Right atrium auricular region (tissue), 2 donors: ENCODE data around the gene SIM2. TPM values are rescaled to one million over a fixed set of nuclear protein-coding genes. Genes with fewer than 3 reads are reported as not detected.
A peak's percentile ranks its signal among the peaks of the same experiment; 100 is the strongest.
"Not testable (repeated sequence)": the region's sequence is repeated elsewhere in the genome, so short reads cannot be mapped to it uniquely, and the experiment has no call there.

Experiments
- DNase-seq: peaks from one replicate; pipeline ENCODE4 v3.0.0-alpha.2; 2019; ENCODE audit warnings: low spot score
- H3K27ac ChIP-seq, 2 donors: fragments of 200-600 bp; sonication (generic); 1 replicate in 1 of 2; 2 replicates in 1 of 2; pipeline ENCODE4 v1.5.1; 2016 to 2019
- H3K27me3 ChIP-seq, 2 donors: fragments of 200-600 bp; sonication (generic); one replicate each; pipeline versions ENCODE4 v1.5.1 to v1.6.0; 2017 to 2019
- H3K36me3 ChIP-seq: fragments of 200-600 bp; sonication (generic); one replicate; pipeline ENCODE4 v1.5.1; 2016
- H3K4me1 ChIP-seq, 2 donors: fragments of 200-600 bp; sonication (generic); one replicate each; pipeline versions ENCODE4 v1.5.1 to v1.6.0; 2017 to 2019
- H3K4me3 ChIP-seq, 2 donors: fragments of 200-600 bp; sonication (generic); 1 replicate in 1 of 2; 2 replicates in 1 of 2; pipeline ENCODE4 v1.5.1; 2017 to 2019; ENCODE audit warnings: mild to moderate bottlenecking in 1 of 2, moderate library complexity in 1 of 2
- H3K9me3 ChIP-seq, 2 donors: fragments of 200-600 bp; sonication (generic); one replicate each; pipeline ENCODE4 v1.5.1; 2019
- total RNA-seq, 2 donors: library from RNA; depleted of rRNA; stranded (reverse); fragments of >200 nt; gene quantifications; one replicate each; pipeline ENCODE4 v1.1.0, GENCODE V29; 2016
- TF ChIP-seq, protein P1 (sequence below), 2 donors: fragments of 200-600 bp; sonication (generic); IDR thresholded peaks; one replicate each; pipeline ENCODE4 v1.5.1; 2019; ENCODE audit warnings: antibody characterized with exemption in 2 of 2

The SIM2 gene
- not detected for total RNA-seq

GRCh38 chr21:36698981-36699545, at the start of gene SIM2:
TSS of gene SIM2 (plus strand) at chr21:36699115. CDS start at chr21:36699747, 632 bp downstream.
- Histone ChIP-seq H3K27me3 (peaks cover 66 to 98% of the 10 kb centered on the region in 2 donors), H3K27ac (no peak within 1 kb of the TSS), H3K4me3 (peak within 1 kb of the TSS; percentile 28 to 50), H3K4me1 (peaks cover 0 to 54% of the 10 kb centered on the region in 2 donors), H3K36me3 (no peaks in the 10 kb centered on the region), H3K9me3 (no peaks in the 10 kb centered on the region)
- TF ChIP-seq, protein P1, sequence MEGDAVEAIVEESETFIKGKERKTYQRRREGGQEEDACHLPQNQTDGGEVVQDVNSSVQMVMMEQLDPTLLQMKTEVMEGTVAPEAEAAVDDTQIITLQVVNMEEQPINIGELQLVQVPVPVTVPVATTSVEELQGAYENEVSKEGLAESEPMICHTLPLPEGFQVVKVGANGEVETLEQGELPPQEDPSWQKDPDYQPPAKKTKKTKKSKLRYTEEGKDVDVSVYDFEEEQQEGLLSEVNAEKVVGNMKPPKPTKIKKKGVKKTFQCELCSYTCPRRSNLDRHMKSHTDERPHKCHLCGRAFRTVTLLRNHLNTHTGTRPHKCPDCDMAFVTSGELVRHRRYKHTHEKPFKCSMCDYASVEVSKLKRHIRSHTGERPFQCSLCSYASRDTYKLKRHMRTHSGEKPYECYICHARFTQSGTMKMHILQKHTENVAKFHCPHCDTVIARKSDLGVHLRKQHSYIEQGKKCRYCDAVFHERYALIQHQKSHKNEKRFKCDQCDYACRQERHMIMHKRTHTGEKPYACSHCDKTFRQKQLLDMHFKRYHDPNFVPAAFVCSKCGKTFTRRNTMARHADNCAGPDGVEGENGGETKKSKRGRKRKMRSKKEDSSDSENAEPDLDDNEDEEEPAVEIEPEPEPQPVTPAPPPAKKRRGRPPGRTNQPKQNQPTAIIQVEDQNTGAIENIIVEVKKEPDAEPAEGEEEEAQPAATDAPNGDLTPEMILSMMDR (IDR thresholded peaks at IDR 0.05): no peak
- no peak for DNase-seq

DNA sequence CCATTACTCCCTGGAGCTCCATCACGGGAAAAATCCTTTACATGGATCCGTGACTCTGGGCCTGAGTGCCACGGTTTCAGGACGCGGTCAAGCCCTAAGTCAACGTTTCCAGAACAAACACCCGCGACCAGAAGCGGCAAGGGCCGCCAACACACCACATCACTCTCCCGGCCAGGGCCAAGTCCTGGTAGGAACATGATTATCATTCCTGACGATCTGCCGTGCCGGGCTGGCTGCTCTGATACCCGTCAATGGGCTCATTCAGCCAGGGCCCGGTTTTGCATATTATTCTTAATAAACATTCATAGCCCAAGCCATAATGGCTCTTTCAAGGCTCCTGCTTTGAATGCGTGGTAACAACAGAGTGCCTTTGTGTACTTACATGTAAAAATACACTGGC, 44.6 kb upstream of the SIM2 start:
- Histone ChIP-seq H3K9me3 (no peaks in the 10 kb centered on the region), H3K27me3 (no peaks in the 10 kb centered on the region), H3K27ac (no peak overlapping the region), H3K36me3 (no peaks in the 10 kb centered on the region), H3K4me1 (no peaks in the 10 kb centered on the region), H3K4me3 (no peak overlapping the region)
- TF ChIP-seq, protein P1 (IDR thresholded peaks at IDR 0.05): no peak
- DNase-seq: no peak

- no peaks in the 10 kb centered on the region for H3K9me3 ChIP-seq
- no peaks in the 10 kb centered on the region for H3K36me3 ChIP-seq
- no peaks in the 10 kb centered on the region for H3K4me1 ChIP-seq
- TF ChIP-seq, protein P1 (IDR thresholded peaks at IDR 0.05): no peak
- DNase-seq: no peak
- H3K27ac ChIP-seq: no peak overlapping the region
- no peaks in the 10 kb centered on the region for H3K27me3 ChIP-seq
- H3K4me3 ChIP-seq: no peak overlapping the region
Observed at GRCh38 chr21:36654796-36655325, 44.1 kb upstream of the SIM2 start.

DNA sequence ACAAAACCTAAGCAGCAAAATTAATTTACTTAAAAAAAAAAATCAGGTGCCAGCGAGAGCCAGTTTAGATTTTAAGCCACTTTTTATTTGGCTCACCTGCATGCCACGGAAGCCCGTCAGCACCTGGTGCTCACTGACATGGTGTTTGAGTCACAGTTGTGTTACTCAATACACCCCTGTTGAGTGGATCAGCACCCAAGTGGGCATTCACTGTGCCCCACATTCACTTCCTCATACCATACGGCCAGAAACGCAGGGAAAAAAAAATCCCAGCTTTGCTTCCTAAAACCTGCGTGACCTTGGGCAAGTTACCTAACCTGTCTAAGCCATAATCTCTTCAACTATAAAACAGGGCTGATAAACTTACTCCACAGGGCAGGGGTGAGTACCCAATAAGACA, 42.8 kb upstream of the SIM2 start:
- Histone ChIP-seq H3K36me3 (no peaks in the 10 kb centered on the region), H3K4me3 (no peak overlapping the region), H3K4me1 (no peaks in the 10 kb centered on the region), H3K9me3 (no peaks in the 10 kb centered on the region), H3K27ac (no peak overlapping the region), H3K27me3 (peaks cover 0 to 2% of the 10 kb centered on the region in 2 donors)
- no peak for DNase-seq
- TF ChIP-seq, protein P1 (IDR thresholded peaks at IDR 0.05): no peak

- not testable (repeated sequence) for H3K27ac ChIP-seq, H3K9me3 ChIP-seq, H3K36me3 ChIP-seq, DNase-seq, H3K4me1 ChIP-seq, H3K27me3 ChIP-seq, H3K4me3 ChIP-seq
Observed at GRCh38 chr21:36657290-36657689, 41.6 kb upstream of the SIM2 start.

GRCh38 chr21:36657999-36658398, 40.9 kb upstream of the SIM2 start:
- Histone ChIP-seq H3K27ac (no peak overlapping the region), H3K36me3 (no peaks in the 10 kb centered on the region), H3K4me3 (no peak overlapping the region), H3K27me3 (peaks cover 0 to 2% of the 10 kb centered on the region in 2 donors), H3K9me3 (no peaks in the 10 kb centered on the region), H3K4me1 (no peaks in the 10 kb centered on the region)
- DNase-seq: no peak
- TF ChIP-seq, protein P1 (IDR thresholded peaks at IDR 0.05): no peak
